Body of pancreas (tissue), 4 donors: ENCODE data around the gene NET1.

ENCODE experiments used
- CTCF ChIP-seq, 7 experiments: fragments of 450-650 bp in 4 of 7; fragments of 200-600 bp in 3 of 7; sonication (generic) in 3 of 7; IDR thresholded peaks; one replicate each; pipeline ENCODE4 v1.5.1; 2016 to 2019; ENCODE audit warnings: antibody characterized with exemption in 7 of 7
- POLR2A ChIP-seq, 3 donors: fragments of 450-650 bp; IDR thresholded peaks; one replicate each; pipeline ENCODE4 v1.6.1; 2016; ENCODE audit warnings: antibody characterized with exemption in 3 of 3, mild to moderate bottlenecking in 2 of 3

GRCh38 chr10:5381187-5381586 lies 31.2 kb upstream of the NET1 start:
- TF ChIP-seq CTCF (IDR thresholded peaks at IDR 0.05) = no peak
- no peak for TF ChIP-seq POLR2A (IDR thresholded peaks at IDR 0.05)
